ENCODE data around the gene SALL4. TPM values are rescaled to one million over a fixed set of nuclear protein-coding genes. Genes with fewer than 3 reads are reported as not detected.
A peak's percentile ranks its signal among the peaks of the same experiment; 100 is the strongest.

Gene SALL4
- total RNA-seq = not detected

DNA sequence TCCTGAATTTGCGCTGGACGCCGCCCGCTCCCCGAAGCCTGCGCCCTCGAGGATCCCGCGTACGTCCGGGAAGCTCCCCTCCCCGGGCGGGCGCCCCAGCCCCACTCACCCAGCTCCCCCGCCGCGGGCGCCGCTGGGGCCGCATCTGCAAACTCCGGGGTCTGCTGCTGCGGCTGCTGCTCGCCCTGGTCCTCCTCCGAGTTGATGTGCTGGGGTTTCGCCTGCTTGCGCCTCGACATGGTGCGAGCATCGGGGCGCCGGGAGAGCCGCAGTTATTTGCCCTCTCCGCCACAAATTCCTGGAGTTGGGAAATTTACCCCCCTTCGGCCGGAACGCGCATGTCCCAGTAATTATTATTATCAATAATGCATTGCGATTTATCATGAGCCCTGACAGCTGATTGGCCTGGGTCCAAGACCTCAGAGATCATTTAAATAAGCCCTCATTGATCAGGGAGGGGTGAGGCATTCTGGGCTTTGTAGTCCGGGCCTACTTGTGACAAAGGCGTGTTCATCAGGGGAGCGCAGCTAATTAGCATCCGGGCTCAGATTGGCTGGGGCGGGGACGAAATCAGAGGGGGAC is at the start of gene SALL4:
Gene SALL4, minus strand, starts transcription at position 352 of the 582 bp plus-strand sequence. Its CDS starts 113 bp downstream, at position 239.
- H3K9me3 ChIP-seq = no peaks in the 10 kb centered on the region
- ATAC-seq (ENCODE audit: insufficient number of reproducible peaks, low FRiP score, low read depth) = no peak
- no peak for DNase-seq (ENCODE audit: low spot score)
- peak within 1 kb of the TSS; percentile 67 for H3K4me3 ChIP-seq
- TF ChIP-seq, protein P1, sequence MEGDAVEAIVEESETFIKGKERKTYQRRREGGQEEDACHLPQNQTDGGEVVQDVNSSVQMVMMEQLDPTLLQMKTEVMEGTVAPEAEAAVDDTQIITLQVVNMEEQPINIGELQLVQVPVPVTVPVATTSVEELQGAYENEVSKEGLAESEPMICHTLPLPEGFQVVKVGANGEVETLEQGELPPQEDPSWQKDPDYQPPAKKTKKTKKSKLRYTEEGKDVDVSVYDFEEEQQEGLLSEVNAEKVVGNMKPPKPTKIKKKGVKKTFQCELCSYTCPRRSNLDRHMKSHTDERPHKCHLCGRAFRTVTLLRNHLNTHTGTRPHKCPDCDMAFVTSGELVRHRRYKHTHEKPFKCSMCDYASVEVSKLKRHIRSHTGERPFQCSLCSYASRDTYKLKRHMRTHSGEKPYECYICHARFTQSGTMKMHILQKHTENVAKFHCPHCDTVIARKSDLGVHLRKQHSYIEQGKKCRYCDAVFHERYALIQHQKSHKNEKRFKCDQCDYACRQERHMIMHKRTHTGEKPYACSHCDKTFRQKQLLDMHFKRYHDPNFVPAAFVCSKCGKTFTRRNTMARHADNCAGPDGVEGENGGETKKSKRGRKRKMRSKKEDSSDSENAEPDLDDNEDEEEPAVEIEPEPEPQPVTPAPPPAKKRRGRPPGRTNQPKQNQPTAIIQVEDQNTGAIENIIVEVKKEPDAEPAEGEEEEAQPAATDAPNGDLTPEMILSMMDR (IDR thresholded peaks at IDR 0.05) = no peak
- H3K4me1 ChIP-seq (ENCODE audit: control insufficient read depth in 1 of 2, low read depth in 2 of 2) = peaks cover 15 to 24% of the 10 kb centered on the region in 2 donors
- H3K27me3 ChIP-seq (replicated peaks; ENCODE audit: insufficient read depth) = peaks cover 9% of the 10 kb centered on the region
- no peaks in the 10 kb centered on the region for H3K36me3 ChIP-seq
- no peak within 1 kb of the TSS for H3K27ac ChIP-seq

DNA sequence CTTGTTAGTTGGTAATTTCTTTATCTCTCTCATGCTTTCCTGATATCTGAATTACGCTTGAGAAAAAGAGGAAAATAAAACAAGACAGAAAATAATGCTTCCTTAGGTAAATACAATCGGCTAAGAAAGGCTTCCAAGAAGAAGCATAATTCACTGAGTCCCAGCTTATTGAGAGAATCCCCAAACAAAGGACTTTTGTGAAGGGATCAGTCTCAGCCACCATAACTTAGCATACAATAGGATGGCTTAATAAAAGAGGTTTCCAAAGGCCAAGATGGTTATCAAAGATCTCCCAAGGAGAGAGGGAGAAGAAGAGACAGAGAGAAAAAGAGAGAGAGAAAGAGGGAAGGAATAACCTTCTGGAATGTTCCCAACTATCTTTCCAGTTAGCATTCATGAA is 46.0 kb upstream of the SALL4 start:
- DNase-seq (ENCODE audit: low spot score) (no peak), ATAC-seq (ENCODE audit: insufficient number of reproducible peaks, low FRiP score, low read depth) (no peak)
- TF ChIP-seq, protein P1 (IDR thresholded peaks at IDR 0.05) = no peak
- Histone ChIP-seq H3K9me3 (no peaks in the 10 kb centered on the region), H3K27me3 (replicated peaks; ENCODE audit: insufficient read depth) (no peaks in the 10 kb centered on the region), H3K4me3 (no peak overlapping the region), H3K36me3 (no peaks in the 10 kb centered on the region), H3K4me1 (ENCODE audit: control insufficient read depth in 1 of 2, low read depth in 2 of 2) (no peaks in the 10 kb centered on the region), H3K27ac (no peak overlapping the region)

DNA sequence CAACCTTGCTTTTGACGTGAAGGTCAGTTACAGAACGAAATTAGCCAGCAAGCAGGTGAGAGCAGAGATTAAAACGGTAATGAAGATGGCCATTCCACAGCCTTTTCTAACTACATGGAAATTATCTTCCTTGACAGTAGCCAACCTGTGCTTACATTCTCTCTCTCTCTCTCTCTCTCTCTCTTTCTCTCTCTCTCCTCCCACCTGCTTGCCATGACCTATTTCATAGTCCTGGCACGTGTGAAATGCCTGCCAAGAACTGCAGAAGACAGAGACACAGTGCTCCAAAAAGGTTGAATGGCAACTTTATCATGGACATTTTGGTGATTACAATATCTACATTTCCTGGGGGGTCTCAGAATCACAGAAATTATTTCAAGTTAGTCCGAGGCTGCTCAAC is 38.5 kb upstream of the SALL4 start:
- no peak for ATAC-seq (ENCODE audit: insufficient number of reproducible peaks, low FRiP score, low read depth)
- Histone ChIP-seq H3K4me3 (no peak overlapping the region), H3K27ac (no peak overlapping the region), H3K27me3 (replicated peaks; ENCODE audit: insufficient read depth) (no peaks in the 10 kb centered on the region), H3K36me3 (no peaks in the 10 kb centered on the region), H3K4me1 (ENCODE audit: control insufficient read depth in 1 of 2, low read depth in 2 of 2) (no peaks in the 10 kb centered on the region), H3K9me3 (no peaks in the 10 kb centered on the region)
- TF ChIP-seq, protein P1 (IDR thresholded peaks at IDR 0.05) = no peak
- no peak for DNase-seq (ENCODE audit: low spot score)

DNA sequence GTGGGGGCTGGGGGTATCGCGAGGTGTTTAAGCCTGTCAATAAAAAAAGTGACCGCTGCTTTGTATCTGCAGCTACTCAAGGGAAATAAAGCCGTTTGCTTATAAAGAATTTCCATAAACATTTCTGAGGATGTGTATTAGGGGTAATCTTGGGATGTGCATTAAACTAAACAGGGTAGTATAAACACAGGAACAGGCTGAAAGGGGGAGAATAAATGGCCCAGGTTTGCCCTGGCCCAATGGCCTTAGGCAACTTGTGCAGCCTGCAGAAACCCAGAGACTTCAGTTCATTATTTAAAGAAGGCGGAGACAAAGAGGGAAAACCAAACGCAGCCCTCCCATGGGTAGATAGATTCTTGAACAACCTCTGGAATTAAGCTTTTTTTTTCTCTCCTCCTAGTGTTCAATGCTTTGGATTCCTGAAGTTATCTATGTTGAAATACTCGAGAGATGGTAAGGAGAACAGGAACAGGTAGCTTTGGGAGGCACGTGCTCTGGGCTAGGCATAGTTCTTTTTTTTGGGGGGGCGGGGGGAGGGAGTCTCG is 35.6 kb upstream of the SALL4 start:
- no peaks in the 10 kb centered on the region for H3K27me3 ChIP-seq (replicated peaks; ENCODE audit: insufficient read depth)
- ATAC-seq (ENCODE audit: insufficient number of reproducible peaks, low FRiP score, low read depth) (no peak), DNase-seq (ENCODE audit: low spot score) (no peak)
- no peak overlapping the region for H3K4me3 ChIP-seq
- H3K27ac ChIP-seq = no peak overlapping the region
- TF ChIP-seq, protein P1 (IDR thresholded peaks at IDR 0.05) = no peak
- no peaks in the 10 kb centered on the region for H3K9me3 ChIP-seq
- H3K36me3 ChIP-seq = no peaks in the 10 kb centered on the region
- no peaks in the 10 kb centered on the region for H3K4me1 ChIP-seq (ENCODE audit: control insufficient read depth in 1 of 2, low read depth in 2 of 2)

DNA sequence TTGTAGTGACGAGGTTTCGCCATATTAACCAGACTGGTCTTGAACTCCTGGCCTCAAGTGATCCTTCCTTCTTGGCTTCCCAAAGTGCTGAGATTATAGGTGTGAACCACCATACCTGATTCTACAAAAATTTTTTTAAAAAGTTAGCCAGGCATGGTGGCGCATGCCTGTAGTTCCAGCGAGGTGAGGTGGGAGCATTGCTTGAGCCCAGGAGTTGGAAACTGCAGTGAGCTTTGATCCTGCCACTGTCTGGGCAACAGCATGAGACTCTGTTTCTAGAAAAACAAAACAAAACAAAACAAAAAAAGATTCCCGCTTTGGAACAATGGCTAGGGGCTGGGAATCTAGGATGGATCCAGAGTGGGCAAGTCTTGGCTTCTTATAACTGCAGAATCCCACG is 35.1 kb upstream of the SALL4 start:
- Histone ChIP-seq H3K9me3 (no peaks in the 10 kb centered on the region), H3K4me3 (no peak overlapping the region), H3K27me3 (replicated peaks; ENCODE audit: insufficient read depth) (no peaks in the 10 kb centered on the region), H3K27ac (no peak overlapping the region), H3K36me3 (no peaks in the 10 kb centered on the region), H3K4me1 (ENCODE audit: control insufficient read depth in 1 of 2, low read depth in 2 of 2) (no peaks in the 10 kb centered on the region)
- ATAC-seq (ENCODE audit: insufficient number of reproducible peaks, low FRiP score, low read depth) = no peak
- DNase-seq (ENCODE audit: low spot score) = no peak
- TF ChIP-seq, protein P1 (IDR thresholded peaks at IDR 0.05) = no peak
